ENCODE results near the gene TMEM100.

The TMEM100 gene

DNA sequence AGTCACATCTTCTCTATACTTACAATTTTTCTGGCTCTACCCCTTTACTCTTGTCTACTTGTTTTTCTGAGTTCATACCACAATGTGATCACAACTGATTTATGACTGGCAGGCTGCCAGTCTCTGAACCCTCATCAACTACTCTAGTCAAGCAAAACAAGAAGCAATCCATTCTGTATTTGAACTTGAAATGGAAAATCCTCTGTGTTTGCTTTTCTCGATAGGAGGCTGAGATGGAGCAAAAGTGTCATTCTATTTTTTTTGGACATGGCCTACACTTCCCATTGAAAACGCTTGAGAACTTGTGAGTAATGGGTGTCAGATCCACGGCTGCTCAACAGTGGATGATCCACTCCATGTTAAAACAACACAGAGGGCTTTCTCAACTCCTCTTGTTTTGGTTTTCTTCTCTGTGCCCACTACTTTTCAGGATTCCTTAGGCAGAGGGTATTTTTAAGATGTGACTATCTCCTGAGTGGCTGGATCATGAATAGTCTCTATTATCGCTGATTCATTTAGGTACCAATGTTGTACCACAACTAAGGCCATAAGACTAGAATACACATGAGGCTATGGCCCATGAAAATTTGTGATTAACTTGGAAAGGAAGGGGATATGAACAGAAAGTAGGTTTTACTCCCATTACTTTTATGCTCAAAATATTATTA, 11.7 kb downstream of the TMEM100 start:
- H3K27me3 ChIP-seq (ENCODE audit: low read depth, low read length), result no peaks in the 10 kb centered on the region
- H3K27ac ChIP-seq (ENCODE audit: low read length), result peak overlapping the region; percentile 41
- no peak overlapping the region for H3K4me3 ChIP-seq (ENCODE audit: low read depth in 1 of 2, low read length in 2 of 2)
- no peaks in the 10 kb centered on the region for H3K9me3 ChIP-seq (ENCODE audit: control insufficient read depth in 1 of 2, low read length in 2 of 2)
- H3K4me1 ChIP-seq (ENCODE audit: control insufficient read depth in 1 of 2, insufficient read depth in 2 of 2, low read length in 2 of 2), result peaks cover 0 to 23% of the 10 kb centered on the region in 2 donors
- no peaks in the 10 kb centered on the region for H3K36me3 ChIP-seq (ENCODE audit: control insufficient read depth in 1 of 2, insufficient read depth in 2 of 2, low read length in 2 of 2)

DNA sequence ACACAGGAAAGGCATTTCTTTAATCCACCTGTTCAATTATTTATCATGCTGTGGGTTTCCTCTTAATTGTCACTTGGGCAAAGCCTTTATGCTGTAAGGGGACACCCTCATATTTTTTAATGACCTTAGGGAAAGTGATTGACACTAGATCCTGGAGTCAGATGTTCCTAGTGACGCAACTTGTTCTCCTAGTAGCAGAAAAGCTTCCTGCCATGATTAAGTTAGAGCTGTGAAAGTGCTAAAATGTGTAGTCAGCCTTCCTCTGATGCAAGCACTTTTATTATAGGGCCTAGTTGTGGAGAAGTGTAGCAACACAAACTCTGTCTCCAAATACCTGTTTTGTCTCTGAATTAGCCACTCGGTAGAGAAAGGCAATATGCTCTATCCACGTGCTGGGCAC, 12.3 kb downstream of the TMEM100 start:
- H3K27ac ChIP-seq (ENCODE audit: low read length), result no peak overlapping the region

DNA sequence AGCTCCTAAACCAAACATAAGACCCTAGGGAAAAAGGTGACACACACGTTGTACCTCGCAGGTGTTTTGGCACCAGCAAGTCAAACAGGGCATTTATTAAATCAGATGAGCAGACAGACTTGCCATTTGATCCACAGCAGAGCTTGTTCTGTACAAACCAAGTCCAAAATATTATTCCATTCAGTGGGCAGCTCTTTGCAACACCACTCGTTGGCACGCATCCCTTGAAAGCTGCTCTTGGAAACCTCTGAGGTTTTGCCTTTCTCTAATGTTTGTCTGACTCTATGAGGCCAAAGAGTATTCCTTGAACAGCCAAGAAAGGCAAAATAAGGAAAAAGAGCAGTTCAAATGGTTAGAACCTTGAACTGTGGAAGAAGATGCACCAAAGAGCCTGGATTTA, 12.7 kb downstream of the TMEM100 start:
- Histone ChIP-seq H3K4me3 (ENCODE audit: low read depth in 1 of 2, low read length in 2 of 2) (no peak overlapping the region), H3K4me1 (ENCODE audit: control insufficient read depth in 1 of 2, insufficient read depth in 2 of 2, low read length in 2 of 2) (peaks cover 0 to 23% of the 10 kb centered on the region in 2 donors), H3K27ac (ENCODE audit: low read length) (no peak overlapping the region)

More for the DNA sequence above, 12.3 kb downstream of the TMEM100 start:
- no peaks in the 10 kb centered on the region for H3K9me3 ChIP-seq (ENCODE audit: control insufficient read depth in 1 of 2, low read length in 2 of 2)
- no peaks in the 10 kb centered on the region for H3K27me3 ChIP-seq (ENCODE audit: low read depth, low read length)
- H3K36me3 ChIP-seq (ENCODE audit: control insufficient read depth in 1 of 2, insufficient read depth in 2 of 2, low read length in 2 of 2), result no peaks in the 10 kb centered on the region
- peaks cover 0 to 23% of the 10 kb centered on the region in 2 donors for H3K4me1 ChIP-seq (ENCODE audit: control insufficient read depth in 1 of 2, insufficient read depth in 2 of 2, low read length in 2 of 2)
- no peak overlapping the region for H3K4me3 ChIP-seq (ENCODE audit: low read depth in 1 of 2, low read length in 2 of 2)

DNA sequence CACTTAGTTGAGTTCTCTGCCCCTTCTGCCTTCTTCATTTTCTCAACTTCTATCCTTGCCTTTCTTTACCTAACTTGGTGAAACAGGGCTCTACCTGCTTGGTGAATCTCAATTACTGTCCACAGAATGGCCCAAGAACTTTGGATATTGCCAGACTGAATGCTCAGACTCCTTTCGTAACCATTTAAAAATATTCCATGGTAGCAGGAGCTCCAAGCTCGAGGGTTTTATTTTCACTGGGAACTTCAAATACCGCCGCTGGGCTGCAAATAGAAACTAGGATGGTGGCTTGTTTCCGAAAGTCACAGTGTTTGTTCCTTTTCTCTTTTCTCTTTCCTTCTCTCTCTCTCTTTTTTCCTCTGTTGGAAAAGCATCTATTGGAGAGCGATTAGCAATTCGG, 13.2 kb downstream of the TMEM100 start:
- Histone ChIP-seq H3K9me3 (ENCODE audit: control insufficient read depth in 1 of 2, low read length in 2 of 2) (no peaks in the 10 kb centered on the region), H3K27me3 (ENCODE audit: low read depth, low read length) (no peaks in the 10 kb centered on the region), H3K4me1 (ENCODE audit: control insufficient read depth in 1 of 2, insufficient read depth in 2 of 2, low read length in 2 of 2) (peaks cover 0 to 23% of the 10 kb centered on the region in 2 donors), H3K4me3 (ENCODE audit: low read depth in 1 of 2, low read length in 2 of 2) (no peak overlapping the region), H3K36me3 (ENCODE audit: control insufficient read depth in 1 of 2, insufficient read depth in 2 of 2, low read length in 2 of 2) (no peaks in the 10 kb centered on the region), H3K27ac (ENCODE audit: low read length) (no peak overlapping the region)

More for the DNA sequence above, 12.7 kb downstream of the TMEM100 start:
- no peaks in the 10 kb centered on the region for H3K36me3 ChIP-seq (ENCODE audit: control insufficient read depth in 1 of 2, insufficient read depth in 2 of 2, low read length in 2 of 2)
- H3K9me3 ChIP-seq (ENCODE audit: control insufficient read depth in 1 of 2, low read length in 2 of 2), result no peaks in the 10 kb centered on the region
- H3K27me3 ChIP-seq (ENCODE audit: low read depth, low read length), result no peaks in the 10 kb centered on the region

DNA sequence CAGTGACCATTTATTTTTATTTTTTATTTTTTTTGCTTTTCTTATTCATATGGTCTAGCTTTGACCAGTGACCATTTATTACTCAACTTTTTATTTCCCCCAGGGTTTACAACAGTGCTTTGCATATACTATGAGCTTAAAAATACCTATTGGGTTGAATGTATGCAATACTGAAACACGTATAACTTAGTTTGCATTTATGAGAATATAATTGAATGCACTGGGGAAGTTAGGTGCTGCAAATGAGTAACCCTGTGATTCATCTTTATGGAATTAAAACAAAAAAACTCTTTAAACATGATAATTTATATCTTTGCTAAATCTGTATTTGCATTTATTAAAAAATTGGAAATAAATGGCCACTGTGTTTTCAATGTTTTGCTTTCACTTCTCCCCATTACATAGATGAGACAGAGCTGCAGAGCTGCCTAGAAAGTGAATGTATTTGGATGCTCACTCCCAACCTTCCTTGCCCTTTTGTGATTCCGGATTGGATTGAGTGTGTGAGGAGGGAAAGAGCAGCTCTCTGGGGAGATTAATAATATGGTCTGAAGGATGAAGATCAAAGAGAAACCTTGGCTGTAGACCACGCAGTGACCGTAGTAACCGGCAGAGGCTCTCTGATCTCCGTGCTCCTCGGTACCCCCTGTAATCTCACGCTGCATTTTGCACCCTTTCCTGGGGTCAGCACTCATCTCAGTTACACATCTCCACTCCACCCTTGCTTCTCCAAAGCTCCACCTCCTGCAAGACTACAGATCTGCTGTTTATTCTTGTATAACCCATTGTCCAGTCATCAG, 14.3 kb downstream of the TMEM100 start:
- no peaks in the 10 kb centered on the region for H3K9me3 ChIP-seq (ENCODE audit: control insufficient read depth in 1 of 2, low read length in 2 of 2)
- no peak overlapping the region for H3K27ac ChIP-seq (ENCODE audit: low read length)
- no peaks in the 10 kb centered on the region for H3K36me3 ChIP-seq (ENCODE audit: control insufficient read depth in 1 of 2, insufficient read depth in 2 of 2, low read length in 2 of 2)
- H3K4me3 ChIP-seq (ENCODE audit: low read depth in 1 of 2, low read length in 2 of 2), result no peak overlapping the region
- H3K27me3 ChIP-seq (ENCODE audit: low read depth, low read length), result no peaks in the 10 kb centered on the region
- H3K4me1 ChIP-seq (ENCODE audit: control insufficient read depth in 1 of 2, insufficient read depth in 2 of 2, low read length in 2 of 2), result peaks cover 0 to 23% of the 10 kb centered on the region in 2 donors

DNA sequence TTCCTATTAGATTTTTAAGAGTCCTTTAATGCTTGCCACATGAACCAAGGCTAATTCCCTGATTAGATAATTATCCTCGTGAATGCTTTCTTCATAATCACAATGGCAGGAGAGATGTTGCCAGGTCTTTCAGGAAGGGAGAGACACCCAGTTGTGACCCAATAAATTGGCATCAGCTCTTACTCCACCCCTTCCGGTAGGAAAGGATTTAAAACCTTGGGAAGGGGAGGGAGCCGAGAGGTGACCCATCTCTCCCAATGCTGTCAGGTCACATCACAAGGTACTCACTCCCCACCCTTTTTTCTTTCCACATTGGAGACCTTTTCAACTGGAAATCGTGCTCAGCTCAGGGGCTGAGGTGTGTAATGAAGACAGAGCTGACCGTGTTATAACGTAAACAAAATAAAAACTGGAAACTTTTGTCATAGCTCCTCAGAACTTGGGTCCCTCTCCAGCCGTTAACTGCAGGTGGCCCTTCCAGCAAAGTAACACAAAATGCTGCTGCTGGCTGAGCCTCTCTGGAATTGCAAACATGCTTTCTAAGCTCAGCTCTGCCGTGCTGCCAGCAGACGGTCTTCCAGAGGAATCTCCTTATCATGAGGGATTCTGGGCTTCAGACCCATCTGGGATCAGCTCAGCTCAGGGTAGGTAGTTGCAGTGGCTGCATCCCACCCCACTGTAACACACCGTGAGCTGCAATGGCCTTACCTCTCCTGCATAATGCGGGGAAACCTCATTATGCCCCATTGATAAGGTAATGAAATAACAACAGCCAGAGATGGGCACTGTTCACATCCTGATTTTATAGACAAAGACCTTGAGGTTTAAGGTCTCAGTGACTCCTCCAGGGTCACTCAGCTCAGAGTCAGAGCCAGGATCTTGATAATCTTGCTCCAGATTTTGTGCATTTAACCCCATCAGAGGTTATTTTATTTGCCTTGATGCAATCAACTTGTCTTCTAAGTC, 15.6 kb downstream of the TMEM100 start:
- H3K4me3 ChIP-seq (ENCODE audit: low read depth in 1 of 2, low read length in 2 of 2), result no peak overlapping the region
- H3K4me1 ChIP-seq (ENCODE audit: control insufficient read depth in 1 of 2, insufficient read depth in 2 of 2, low read length in 2 of 2), result peaks cover 0 to 23% of the 10 kb centered on the region in 2 donors
- H3K27me3 ChIP-seq (ENCODE audit: low read depth, low read length), result no peaks in the 10 kb centered on the region
- H3K36me3 ChIP-seq (ENCODE audit: control insufficient read depth in 1 of 2, insufficient read depth in 2 of 2, low read length in 2 of 2), result no peaks in the 10 kb centered on the region
- no peaks in the 10 kb centered on the region for H3K9me3 ChIP-seq (ENCODE audit: control insufficient read depth in 1 of 2, low read length in 2 of 2)
- H3K27ac ChIP-seq (ENCODE audit: low read length), result no peak overlapping the region

DNA sequence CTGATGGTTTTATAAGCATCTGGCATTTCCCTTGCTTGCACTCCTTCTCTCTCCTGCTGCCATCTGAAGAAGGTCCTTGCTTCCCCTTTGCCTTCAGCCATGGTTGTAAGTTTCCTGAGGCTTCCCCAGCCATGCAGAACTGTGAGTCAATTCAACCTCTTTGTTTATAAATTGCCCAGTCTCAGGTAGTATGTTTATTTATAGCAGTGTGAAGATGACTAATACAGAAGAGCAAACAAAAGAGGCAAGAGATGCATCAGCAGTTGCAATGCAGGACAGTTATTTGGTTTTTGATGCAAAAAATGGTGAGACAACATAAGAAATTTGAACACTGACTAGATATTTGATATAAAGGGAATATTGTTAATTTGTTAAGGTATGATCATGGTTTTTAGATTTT, 16.8 kb downstream of the TMEM100 start:
- H3K4me1 ChIP-seq (ENCODE audit: control insufficient read depth in 1 of 2, insufficient read depth in 2 of 2, low read length in 2 of 2), result peaks cover 0 to 22% of the 10 kb centered on the region in 2 donors
- H3K9me3 ChIP-seq (ENCODE audit: control insufficient read depth in 1 of 2, low read length in 2 of 2), result no peaks in the 10 kb centered on the region
- H3K27me3 ChIP-seq (ENCODE audit: low read depth, low read length), result no peaks in the 10 kb centered on the region
- H3K36me3 ChIP-seq (ENCODE audit: control insufficient read depth in 1 of 2, insufficient read depth in 2 of 2, low read length in 2 of 2), result no peaks in the 10 kb centered on the region
- H3K27ac ChIP-seq (ENCODE audit: low read length), result no peak overlapping the region
- no peak overlapping the region for H3K4me3 ChIP-seq (ENCODE audit: low read depth in 1 of 2, low read length in 2 of 2)

DNA sequence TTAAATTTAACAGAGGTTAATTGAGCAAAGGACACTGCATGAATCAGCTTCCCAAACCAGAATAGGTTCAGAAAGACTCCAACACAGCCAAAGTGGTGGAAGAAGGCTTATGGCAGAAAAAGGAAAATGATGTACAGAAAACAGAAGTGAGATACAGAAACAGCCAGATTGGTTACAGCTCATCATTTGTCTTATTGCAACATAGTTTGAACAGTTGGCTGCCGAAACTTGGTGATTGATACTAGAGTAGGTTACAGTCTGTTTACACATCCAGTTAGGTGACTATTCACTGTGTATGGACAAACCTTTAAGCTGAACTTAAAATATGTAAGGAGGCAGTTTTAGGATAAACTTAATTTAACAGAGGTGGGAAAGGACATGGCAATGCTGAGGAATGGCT, 18.3 kb downstream of the TMEM100 start:
- Histone ChIP-seq H3K36me3 (ENCODE audit: control insufficient read depth in 1 of 2, insufficient read depth in 2 of 2, low read length in 2 of 2) (no peaks in the 10 kb centered on the region), H3K27ac (ENCODE audit: low read length) (no peak overlapping the region), H3K27me3 (ENCODE audit: low read depth, low read length) (no peaks in the 10 kb centered on the region), H3K4me1 (ENCODE audit: control insufficient read depth in 1 of 2, insufficient read depth in 2 of 2, low read length in 2 of 2) (peaks cover 0 to 12% of the 10 kb centered on the region in 2 donors), H3K9me3 (ENCODE audit: control insufficient read depth in 1 of 2, low read length in 2 of 2) (no peaks in the 10 kb centered on the region), H3K4me3 (ENCODE audit: low read depth in 1 of 2, low read length in 2 of 2) (no peak overlapping the region)

DNA sequence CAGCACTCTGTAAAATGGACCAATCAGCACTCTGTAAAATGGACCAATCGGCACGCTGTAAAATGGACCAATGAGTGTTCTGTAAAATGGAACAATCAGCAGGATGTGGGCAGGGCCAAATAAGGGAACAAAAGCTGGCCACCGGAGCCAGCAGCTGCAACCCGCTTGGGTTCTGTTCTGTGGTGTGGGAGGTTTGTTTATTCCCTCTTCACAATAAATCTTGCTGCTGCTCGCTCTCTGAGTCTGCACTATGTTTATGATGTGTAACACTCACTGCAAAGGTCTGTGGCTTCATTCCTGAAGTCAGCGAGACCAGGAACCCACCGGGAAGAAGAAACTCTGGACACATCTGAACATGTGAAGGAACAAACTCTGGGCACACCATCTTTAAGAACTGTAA, 20.5 kb downstream of the TMEM100 start:
- H3K9me3 ChIP-seq (ENCODE audit: control insufficient read depth in 1 of 2, low read length in 2 of 2), result no peaks in the 10 kb centered on the region
- H3K27me3 ChIP-seq (ENCODE audit: low read depth, low read length), result no peaks in the 10 kb centered on the region
- no peak overlapping the region for H3K27ac ChIP-seq (ENCODE audit: low read length)
- peaks cover 3 to 11% of the 10 kb centered on the region in 2 donors for H3K4me1 ChIP-seq (ENCODE audit: control insufficient read depth in 1 of 2, insufficient read depth in 2 of 2, low read length in 2 of 2)
- no peaks in the 10 kb centered on the region for H3K36me3 ChIP-seq (ENCODE audit: control insufficient read depth in 1 of 2, insufficient read depth in 2 of 2, low read length in 2 of 2)
- H3K4me3 ChIP-seq (ENCODE audit: low read depth in 1 of 2, low read length in 2 of 2), result no peak overlapping the region

DNA sequence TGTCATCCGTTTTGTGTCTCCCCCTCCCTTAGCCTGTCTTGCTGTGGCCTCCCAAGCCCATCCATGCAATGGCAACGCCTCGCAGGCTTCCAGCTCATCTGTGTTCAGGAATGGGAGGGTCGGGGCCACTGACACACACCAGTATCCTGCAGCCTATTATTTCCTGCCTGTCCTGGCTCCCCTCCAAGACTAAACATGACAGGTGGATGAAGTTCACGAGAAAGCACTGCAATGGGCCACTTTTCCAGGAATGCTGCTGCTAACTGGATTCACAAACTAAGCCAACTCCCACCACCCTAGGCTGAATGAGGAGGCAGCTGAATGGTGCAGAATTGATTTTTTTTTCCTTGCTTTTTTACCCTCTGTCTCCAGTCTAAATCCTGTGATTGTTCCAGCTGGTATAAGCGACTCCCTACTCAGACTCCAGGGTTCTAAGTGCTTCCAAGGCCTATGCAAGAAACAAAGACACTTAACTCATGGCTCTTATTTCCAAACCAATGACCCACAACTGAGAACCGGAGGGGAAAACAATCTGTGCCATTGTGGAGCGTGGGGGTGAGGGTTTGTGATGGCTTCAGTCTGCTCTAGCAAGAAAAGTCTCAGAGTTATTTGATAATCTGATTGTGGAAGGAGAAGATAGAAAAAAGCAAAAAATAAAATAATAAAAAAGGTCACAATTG, 23.3 kb downstream of the TMEM100 start:
- Histone ChIP-seq H3K36me3 (ENCODE audit: control insufficient read depth in 1 of 2, insufficient read depth in 2 of 2, low read length in 2 of 2) (no peaks in the 10 kb centered on the region), H3K4me1 (ENCODE audit: control insufficient read depth in 1 of 2, insufficient read depth in 2 of 2, low read length in 2 of 2) (peaks cover 3 to 8% of the 10 kb centered on the region in 2 donors), H3K4me3 (ENCODE audit: low read depth in 1 of 2, low read length in 2 of 2) (no peak overlapping the region), H3K27ac (ENCODE audit: low read length) (no peak overlapping the region), H3K9me3 (ENCODE audit: control insufficient read depth in 1 of 2, low read length in 2 of 2) (no peaks in the 10 kb centered on the region), H3K27me3 (ENCODE audit: low read depth, low read length) (no peaks in the 10 kb centered on the region)
